HG03045 (cell line): Measurements from ENCODE around the gene PARP3.

Source experiments
- ATAC-seq: cut with Tn5 transposase; IDR thresholded peaks from one replicate; pipeline ENCODE4 v1.9.1; 2021; ENCODE audit warnings: mild to moderate bottlenecking, moderate library complexity; ENCODE audit not compliant: unreplicated experiment

Gene PARP3

GRCh38 chr3:51947215-51947900, 5.2 kb downstream of the PARP3 start:
- no peak for ATAC-seq

GRCh38 chr3:51948016-51948580, 5.9 kb downstream of the PARP3 start:
- no peak for ATAC-seq

- no peak for ATAC-seq
These were observed 7.0 kb downstream of the PARP3 start for GRCh38 chr3:51949121-51949520.

- ATAC-seq: no peak
These were observed 8.7 kb downstream of the PARP3 start for GRCh38 chr3:51950899-51951298.

GRCh38 chr3:51953445-51953844, 11.3 kb downstream of the PARP3 start:
- no peak for ATAC-seq

- ATAC-seq: no peak
These were observed 11.9 kb downstream of the PARP3 start for GRCh38 chr3:51954105-51954504.

- no peak for ATAC-seq
These were observed 12.6 kb downstream of the PARP3 start for GRCh38 chr3:51954713-51955112.

GRCh38 chr3:51955175-51955892, 13.2 kb downstream of the PARP3 start, which contains the start of gene GPR62:
GPR62 (plus strand) TSS chr3:51955381; CDS start chr3:51955653, 272 bp downstream.
- no peak for ATAC-seq

GRCh38 chr3:51955893-51956770, 14.0 kb downstream of the PARP3 start:
- ATAC-seq: no peak

- no peak for ATAC-seq
These were observed 15.5 kb downstream of the PARP3 start for GRCh38 chr3:51957520-51958205.

- ATAC-seq: no peak
These were observed 16.7 kb downstream of the PARP3 start for GRCh38 chr3:51958603-51959521.

- ATAC-seq: no peak
These were observed 17.5 kb downstream of the PARP3 start for GRCh38 chr3:51959651-51960050.

- ATAC-seq: no peak
These were observed 18.2 kb downstream of the PARP3 start for GRCh38 chr3:51960386-51960785.

GRCh38 chr3:51961011-51961410, 18.8 kb downstream of the PARP3 start:
- ATAC-seq: no peak

- ATAC-seq: no peak
These were observed 19.7 kb downstream of the PARP3 start for GRCh38 chr3:51961602-51962569.

- ATAC-seq: no peak
These were observed 20.8 kb downstream of the PARP3 start for GRCh38 chr3:51962854-51963530.

- ATAC-seq: no peak
These were observed 21.8 kb downstream of the PARP3 start for GRCh38 chr3:51963951-51964451.

GRCh38 chr3:51964521-51964920, 22.4 kb downstream of the PARP3 start:
- ATAC-seq: no peak
